Fibroblast of the aortic adventitia (primary cell): ENCODE data around the gene FAM81A. TPM values are rescaled to one million over a fixed set of nuclear protein-coding genes. Genes with fewer than 3 reads are reported as not detected.
"Not testable (repeated sequence)": the region's sequence is repeated elsewhere in the genome, so short reads cannot be mapped to it uniquely, and the experiment has no call there.

ENCODE experiments used
- DNase-seq: peaks from one replicate; pipeline ENCODE4 v3.0.0-alpha.2; 2010; ENCODE audit warnings: low read depth
- H3K4me3 ChIP-seq: 2 replicates; pipeline ENCODE4 v1.5.1; 2011; ENCODE audit warnings: low read depth, mild to moderate bottlenecking, control low read depth, low read length, moderate library complexity
- CTCF ChIP-seq: IDR thresholded peaks from 2 replicates; pipeline ENCODE4 v1.5.1; 2011; ENCODE audit warnings: mild to moderate bottlenecking, low read length, control low read depth, inconsistent platforms; ENCODE audit not compliant: insufficient read depth
- total RNA-seq: library from RNA; depleted of rRNA; stranded (reverse); fragments of >200 nt; gene quantifications from 2 replicates; pipeline ENCODE4 v1.2.3, GENCODE V29; 2012; ENCODE audit warnings: low replicate concordance

FAM81A gene
- total RNA-seq, 1 donor, result 0.81 TPM

GRCh38 chr15:59399465-59400102, 38.4 kb upstream of the FAM81A start:
- no peak overlapping the region for H3K4me3 ChIP-seq

GRCh38 chr15:59400103-59400813, 37.7 kb upstream of the FAM81A start:
- no peak overlapping the region for H3K4me3 ChIP-seq
- TF ChIP-seq CTCF, result no peak
- no peak for DNase-seq

More at GRCh38 chr15:59399465-59400102, 38.4 kb upstream of the FAM81A start:
- no peak for TF ChIP-seq CTCF
- no peak for DNase-seq

GRCh38 chr15:59401051-59401823, 36.7 kb upstream of the FAM81A start:
- DNase-seq, H3K4me3 ChIP-seq: not testable (repeated sequence)

GRCh38 chr15:59401824-59402569, 36.0 kb upstream of the FAM81A start:
- H3K4me3 ChIP-seq, result no peak overlapping the region
- no peak for TF ChIP-seq CTCF

DNA sequence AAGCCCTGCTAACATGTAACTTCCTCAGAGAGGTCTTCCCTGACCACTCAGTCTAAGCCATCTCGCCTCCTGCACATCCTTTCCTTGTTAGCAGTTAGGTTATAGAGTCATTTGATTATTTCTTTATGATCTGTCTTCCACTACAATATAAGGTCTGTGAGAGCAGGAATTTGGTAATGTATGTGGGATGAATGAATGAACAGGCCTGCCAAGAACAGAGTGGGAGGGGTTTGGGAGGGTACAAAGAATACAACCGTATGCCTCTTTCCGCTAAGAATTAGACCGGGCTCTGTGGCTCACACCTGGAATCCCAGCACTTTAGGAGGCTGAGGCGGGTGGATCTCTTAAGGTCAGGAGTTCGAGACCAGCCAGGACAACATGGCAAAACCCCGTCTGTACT, 32.9 kb upstream of the FAM81A start:
- TF ChIP-seq CTCF, result no peak
- H3K4me3 ChIP-seq, result no peak overlapping the region
- DNase-seq, result no peak

More at GRCh38 chr15:59401824-59402569, 36.0 kb upstream of the FAM81A start:
- DNase-seq, result no peak

DNA sequence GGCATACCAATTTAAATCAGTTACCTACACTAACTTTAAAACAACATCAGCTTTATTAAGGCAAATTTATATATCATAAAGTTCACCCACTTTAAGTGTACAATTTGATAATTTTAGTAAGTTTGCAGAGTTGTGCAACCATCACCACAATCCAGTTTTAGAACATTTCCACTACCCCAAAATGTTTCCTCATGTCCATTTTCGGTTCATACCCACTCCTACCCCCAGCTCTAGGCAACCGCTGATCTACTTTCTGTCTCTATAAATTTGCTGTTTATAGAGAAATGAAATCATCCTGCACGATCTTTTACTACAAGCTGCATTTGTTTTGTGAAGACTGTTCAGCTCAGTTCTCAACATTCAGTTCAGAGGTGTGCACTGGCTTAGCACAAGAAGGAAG, 31.5 kb upstream of the FAM81A start:
- TF ChIP-seq CTCF, result no peak
- no peak for DNase-seq
- H3K4me3 ChIP-seq, result no peak overlapping the region
